Panc1 (cell line): ENCODE data around the gene FAM200B. TPM values are rescaled to one million over a fixed set of nuclear protein-coding genes. Genes with fewer than 3 reads are reported as not detected.

Source experiments
- ATAC-seq: fragments of 200-7000 bp; cut with Tn5 transposase; 2 replicates; pipeline ENCODE4 v1.9.1; 2020; ENCODE audit warnings: mild to moderate bottlenecking, moderate library complexity
- BruUV-seq: library from RNA; stranded (reverse); fragments of 400-500 nt; replicated peaks from 2 replicates; lab custom pipeline; 2021; lab: Mats Ljungman, UMichigan
- CTCF ChIA-PET: fragments of 300-600 bp; sonication (Branson Sonifier 250); formaldehyde crosslinking; loops from one replicate; lab custom pipeline; 2022; ENCODE audit warnings: antibody characterized with exemption; lab: Charles Lee
- POLR2A ChIA-PET: fragments of 300-600 bp; sonication (Branson Sonifier 250); formaldehyde crosslinking; loops from one replicate; lab custom pipeline; 2022; ENCODE audit warnings: antibody characterized with exemption; lab: Charles Lee
- DNase-seq: peaks from one replicate; pipeline ENCODE4 v3.0.0-alpha.2; 2010; ENCODE audit warnings: low read depth, low spot score
- H3K27ac ChIP-seq: 2 replicates; pipeline ENCODE4 v1.5.1; 2011; ENCODE audit warnings: mild to moderate bottlenecking, low read length, inconsistent platforms
- H3K27me3 ChIP-seq: fragments of 200-500 bp; sonication (Bioruptor generic); 2 replicates; pipeline ENCODE4 v1.6.0; 2014; ENCODE audit warnings: low read length, inconsistent platforms; ENCODE audit not compliant: control insufficient read depth, insufficient read depth
- H3K36me3 ChIP-seq: fragments of 200-500 bp; sonication (Bioruptor generic); 2 replicates; pipeline ENCODE4 v1.5.1; 2014; ENCODE audit warnings: inconsistent platforms, mild to moderate bottlenecking, low read length, moderate library complexity; ENCODE audit not compliant: control insufficient read depth, insufficient read depth
- H3K4me1 ChIP-seq: 2 replicates; pipeline ENCODE4 v1.5.1; 2011; ENCODE audit warnings: inconsistent platforms, mild to moderate bottlenecking, low read length, moderate library complexity; ENCODE audit not compliant: control insufficient read depth, insufficient read depth
- H3K4me3 ChIP-seq, 2 experiments: 2 replicates each; pipeline ENCODE4 v1.5.1; 2011 to 2012; ENCODE audit warnings: low read depth in 2 of 2, low read length in 2 of 2, mild to moderate bottlenecking in 2 of 2, inconsistent platforms in 1 of 2, moderate library complexity in 1 of 2
- H3K9me3 ChIP-seq: fragments of 200-500 bp; sonication (Bioruptor generic); 2 replicates; pipeline ENCODE4 v1.5.1; 2014; ENCODE audit warnings: low read depth, mild to moderate bottlenecking, inconsistent platforms, low read length, moderate library complexity; ENCODE audit not compliant: control insufficient read depth, insufficient read depth
- CTCF ChIP-seq: fragments of 450-650 bp; IDR thresholded peaks from 2 replicates; pipeline ENCODE4 v1.5.1; 2017; ENCODE audit warnings: mild to moderate bottlenecking
- POLR2AphosphoS5 ChIP-seq: IDR thresholded peaks from 2 replicates; pipeline ENCODE4 v1.6.1; 2012; ENCODE audit warnings: mild to moderate bottlenecking, low read depth, low read length, moderate library complexity
- REST ChIP-seq, 2 experiments: IDR thresholded peaks; 2 replicates each; pipeline ENCODE4 v1.6.1; 2011 to 2012; ENCODE audit warnings: low read depth in 2 of 2, control low read depth in 1 of 2, low read length in 1 of 2, mild to moderate bottlenecking in 1 of 2, moderate library complexity in 1 of 2; ENCODE audit not compliant: insufficient read depth in 1 of 2
- SIN3A ChIP-seq: IDR thresholded peaks from 2 replicates; pipeline ENCODE4 v1.6.1; 2012; ENCODE audit warnings: low read depth, mild to moderate bottlenecking, low read length, moderate library complexity, borderline replicate concordance; ENCODE audit not compliant: insufficient read depth
- TCF7L2 ChIP-seq: IDR thresholded peaks from 2 replicates; pipeline ENCODE4 v1.6.1; 2011; ENCODE audit warnings: mild to moderate bottlenecking, low read depth, low read length, inconsistent platforms
- in situ Hi-C: cut with HindIII; loops from 2 replicates; pipeline ENCODE4 v1.10.0; 2016; ENCODE audit warnings: low sequenced_read_pairs, low pct_unique_long_range_greater_than_20kb
- intact Hi-C: fragments of 100-400 bp; cut with micrococcal nuclease; formaldehyde crosslinking; loops from one replicate; pipeline ENCODE4 v1.10.0; 2022; ENCODE audit not compliant: unreplicated experiment
- total RNA-seq: library from RNA; stranded (reverse); gene quantifications from one replicate; pipeline ENCODE4 v1.2.1, GENCODE V29; 2021; ENCODE audit not compliant: unreplicated experiment

The FAM200B gene
- total RNA-seq, 1 experiment from 2014 or later = 15.2 TPM

GRCh38 chr4:15667006-15667405 lies 14.6 kb upstream of the FAM200B start:
- TF ChIP-seq SIN3A = no peak
- no peak for TF ChIP-seq CTCF
- no peak for TF ChIP-seq TCF7L2
- TF ChIP-seq REST (IDR thresholded peaks at IDR 0.05; ENCODE audit: insufficient read depth in 1 of 2, low read depth in 2 of 2, low read length in 1 of 2) = no peak
- no peak for TF ChIP-seq POLR2AphosphoS5
- Histone ChIP-seq H3K27me3 (no peaks in the 10 kb centered on the region), H3K9me3 (no peaks in the 10 kb centered on the region), H3K4me3 (no peak overlapping the region), H3K36me3 (no peaks in the 10 kb centered on the region; the same call in 1 of the 2 replicates), H3K4me1 (no peaks in the 10 kb centered on the region), H3K27ac (no peak overlapping the region)
- intact Hi-C loops = no loop called here
- in situ Hi-C loops = no loop called here
- POLR2A ChIA-PET = no interaction called here
- no peak for ATAC-seq
- no peak for DNase-seq
- CTCF ChIA-PET = no interaction called here
- no TSS peak for BruUV-seq

- ChIA-PET CTCF (no interaction called here), POLR2A (no interaction called here)
- intact Hi-C loops = no loop called here
Measured at GRCh38 chr4:15668566-15669435, 12.8 kb upstream of the FAM200B start.

More at GRCh38 chr4:15668566-15669435, 12.8 kb upstream of the FAM200B start:
- Histone ChIP-seq H3K9me3 (no peaks in the 10 kb centered on the region), H3K27me3 (no peaks in the 10 kb centered on the region), H3K27ac (no peak overlapping the region), H3K4me3 (no peak overlapping the region), H3K36me3 (no peaks in the 10 kb centered on the region; the same call in 1 of the 2 replicates), H3K4me1 (no peaks in the 10 kb centered on the region)
- TF ChIP-seq SIN3A (no peak), REST (IDR thresholded peaks at IDR 0.05; ENCODE audit: insufficient read depth in 1 of 2, low read depth in 2 of 2, low read length in 1 of 2) (no peak)
- BruUV-seq = no TSS peak
- in situ Hi-C loops = no loop called here
- DNase-seq (no peak), ATAC-seq (no peak)
